GM12891 (cell line): ENCODE data around the gene ZRSR2.
"Not testable (repeated sequence)": the region's sequence is repeated elsewhere in the genome, so short reads cannot be mapped to it uniquely, and the experiment has no call there.

Experiments
- DNase-seq: peaks from one replicate; pipeline ENCODE4 v3.0.0; 2011; ENCODE audit warnings: low spot score; ENCODE audit not compliant: insufficient read length
- FAIRE-seq: peaks from 2 replicates; lab custom pipeline; 2011; peaks lifted over from hg19 to GRCh38; lab: Jason Lieb, UNC
- PAX5 ChIP-seq: IDR thresholded peaks from 2 replicates; pipeline ENCODE4 v1.6.1; 2011; ENCODE audit warnings: low read length, moderate library complexity, mild to moderate bottlenecking; ENCODE audit not compliant: insufficient read depth, severe bottlenecking
- POLR2A ChIP-seq: IDR thresholded peaks from 2 replicates; pipeline ENCODE4 v1.6.1; 2011; ENCODE audit warnings: low read depth, low read length, control low read depth
- POLR2AphosphoS5 ChIP-seq: IDR thresholded peaks from 2 replicates; pipeline ENCODE4 v1.6.1; 2011; ENCODE audit warnings: low read depth, low read length, control low read depth
- POU2F2 ChIP-seq: IDR thresholded peaks from 2 replicates; pipeline ENCODE4 v1.6.1; 2011; ENCODE audit warnings: low read depth, mild to moderate bottlenecking, control low read depth, low read length, moderate library complexity
- SPI1 ChIP-seq: IDR thresholded peaks from 2 replicates; pipeline ENCODE4 v1.6.1; 2011; ENCODE audit warnings: low read depth, low read length, control low read depth
- TAF1 ChIP-seq: IDR thresholded peaks from 2 replicates; pipeline ENCODE4 v1.6.1; 2011; ENCODE audit warnings: low read depth, low read length, control low read depth

Gene ZRSR2

GRCh38 chrX:15751155-15751819 is 39.0 kb upstream of the ZRSR2 start:
- DNase-seq: no peak
- TF ChIP-seq PAX5 (no peak), POLR2AphosphoS5 (no peak), POU2F2 (no peak), SPI1 (no peak), TAF1 (no peak), POLR2A (no peak)
- no peak for FAIRE-seq

GRCh38 chrX:15755091-15755490 is 35.2 kb upstream of the ZRSR2 start:
- no peak for FAIRE-seq
- TF ChIP-seq POLR2A (no peak), PAX5 (no peak), TAF1 (no peak), POLR2AphosphoS5 (no peak)
- no peak for DNase-seq

GRCh38 chrX:15758140-15758539 is 32.1 kb upstream of the ZRSR2 start:
- peak; percentile 20 for FAIRE-seq
- TF ChIP-seq PAX5 (no peak), TAF1 (no peak), SPI1 (no peak), POLR2AphosphoS5 (no peak), POLR2A (no peak), POU2F2 (no peak)
- DNase-seq: no peak

- FAIRE-seq, DNase-seq: not testable (repeated sequence)
Observed at GRCh38 chrX:15759886-15760285, 30.4 kb upstream of the ZRSR2 start.

- no peak for DNase-seq
- peak; percentile 13 for FAIRE-seq
- TF ChIP-seq SPI1: no peak
- TF ChIP-seq POU2F2: no peak
- no peak for TF ChIP-seq POLR2AphosphoS5
- TF ChIP-seq PAX5: no peak
- no peak for TF ChIP-seq TAF1
- no peak for TF ChIP-seq POLR2A
Observed at GRCh38 chrX:15761564-15762191, 28.6 kb upstream of the ZRSR2 start.

- TF ChIP-seq TAF1 (no peak), PAX5 (no peak), POLR2AphosphoS5 (no peak), SPI1 (no peak), POU2F2 (no peak), POLR2A (no peak)
- FAIRE-seq: no peak
- no peak for DNase-seq
Observed at GRCh38 chrX:15769300-15769954, 20.9 kb upstream of the ZRSR2 start.

GRCh38 chrX:15781961-15782699 is 8.2 kb upstream of the ZRSR2 start:
- TF ChIP-seq POLR2A: 0 out of 2 replicates have a peak, but pooled peaks have one; percentile 31
- no peak for TF ChIP-seq SPI1
- DNase-seq (no peak), FAIRE-seq (peak; percentile 99)

- no peak for DNase-seq
- TF ChIP-seq PAX5: no peak
- TF ChIP-seq TAF1: no peak
- no peak for FAIRE-seq
Observed at GRCh38 chrX:15785176-15785750, 5.0 kb upstream of the ZRSR2 start.

- no peak for TF ChIP-seq PAX5
- TF ChIP-seq TAF1: no peak
- TF ChIP-seq POU2F2: no peak
- TF ChIP-seq POLR2A: no peak
- no peak for TF ChIP-seq SPI1
- TF ChIP-seq POLR2AphosphoS5: no peak
- DNase-seq: no peak
- FAIRE-seq: no peak
Observed at GRCh38 chrX:15786915-15787314, 3.4 kb upstream of the ZRSR2 start.

- TF ChIP-seq POLR2A (no peak), SPI1 (peak; percentile 45), TAF1 (no peak)
- FAIRE-seq (peak; percentile 47), DNase-seq (no peak)
Observed at GRCh38 chrX:15790769-15791290, 546 bp downstream of the ZRSR2 start.
